ENCODE data around the gene TPPP3. TPM values are rescaled to one million over a fixed set of nuclear protein-coding genes. Genes with fewer than 3 reads are reported as not detected.
A peak's percentile ranks its signal among the peaks of the same experiment; 100 is the strongest.

The TPPP3 gene
- total and polyA plus RNA-seq, 2 donors (not counting 3 experiments of a cell fraction or from before 2014, with no cell fraction given): 0.33 to 1.3 TPM

GRCh38 chr16:67406111-67406971, 13.0 kb upstream of the TPPP3 start:
- Histone ChIP-seq H3K36me3 (ENCODE audit: control insufficient read depth in 2 of 2, extremely low read depth in 1 of 2, insufficient read depth in 2 of 2, low read length in 2 of 2) (no peaks in the 10 kb centered on the region), H3K4me1 (ENCODE audit: control insufficient read depth, extremely low read depth, insufficient read depth, low read length) (peaks cover 20% of the 10 kb centered on the region), H3K79me2 (ENCODE audit: control insufficient read depth, insufficient read depth, low read length) (no peaks in the 10 kb centered on the region), H3K4me2 (ENCODE audit: insufficient read depth, low read length) (peak overlapping the region; percentile 40), H3K4me3 (replicated peaks in 1 of 3; ENCODE audit: insufficient read depth in 1 of 3, low read depth in 1 of 3, low read length in 3 of 3) (no peak overlapping the region), H3K27ac (ENCODE audit: insufficient read depth, low read depth, low read length) (peak overlapping the region; percentile 61), H3K27me3 (ENCODE audit: control insufficient read depth in 2 of 2, insufficient read depth in 2 of 2, low read length in 2 of 2) (no peaks in the 10 kb centered on the region), H4K20me1 (replicated peaks; ENCODE audit: control insufficient read depth, extremely low read depth, insufficient read depth, low read length) (no peaks in the 10 kb centered on the region), H2AFZ (ENCODE audit: low read depth, low read length) (peak overlapping the region; percentile 10), H3K9me1 (replicated peaks; ENCODE audit: control insufficient read depth, extremely low read depth, insufficient read depth, low read length) (no peaks in the 10 kb centered on the region), H3K9ac (replicated peaks; ENCODE audit: extremely low read depth, insufficient read depth, low read length) (peak overlapping the region; percentile 21), H3K9me3 (replicated peaks; ENCODE audit: control insufficient read depth, insufficient read depth, low read length) (no peaks in the 10 kb centered on the region)
- FAIRE-seq: peak; percentile 92
- dilution Hi-C loops (cut with MboI; ENCODE audit: extremely low pct_ligation_motif_present, low sequenced_read_pairs): no loop called here
- TF ChIP-seq EZH2 (IDR thresholded peaks at IDR 0.05; ENCODE audit: borderline replicate concordance, low read depth, low read length, severe bottlenecking) (no peak), JUN (IDR thresholded peaks at IDR 0.05; ENCODE audit: borderline replicate concordance, insufficient read depth, insufficient read length, low read depth) (peak; percentile 80), FOS (IDR thresholded peaks at IDR 0.05; ENCODE audit: borderline replicate concordance, insufficient read depth, low read length) (peak; percentile 69), GATA2 (IDR thresholded peaks at IDR 0.05; ENCODE audit: insufficient read depth, insufficient read length, low read depth, low read length) (no peak), MYC (IDR thresholded peaks at IDR 0.05; ENCODE audit: low read depth, low read length) (no peak), POLR2AphosphoS5 (IDR thresholded peaks at IDR 0.05; ENCODE audit: insufficient read depth, low read depth, low read length) (peak; percentile 57), POLR2A (IDR thresholded peaks at IDR 0.05; ENCODE audit: low read depth, low read length) (peak; percentile 14), CTCF (IDR thresholded peaks at IDR 0.05; ENCODE audit: extremely low read depth in 1 of 2, insufficient read depth in 1 of 2, low read depth in 1 of 2, low read length in 2 of 2) (no peak)
- BruUV-seq (replicated peaks): no TSS peak
- intact Hi-C loops (cut with micrococcal nuclease): no loop called here
- POLR2A ChIA-PET: no interaction called here
- peak; percentile 75 for DNase-seq (ENCODE audit: low read depth, low spot score)
- CTCF ChIA-PET: interaction anchor here (0.6 to 2.6 kb wide), 4 partner anchors 12 to 146 kb away, joined by 3 to 14 read pairs (median 8); partner anchors contain the start of gene TPPP3

Data from endothelial cell of umbilical vein (primary cell).